Stimulated activated CD8-positive, alpha-beta memory T cell treated with anti-CD3 and anti-CD28 coated beads, Interleukin-12 subunit alpha, Interleukin-12 subunit beta, amount 100 ng/mL, for 24 hours (primary cell): ENCODE data around the gene GP5.

Experiments used
- DNase-seq: peaks from one replicate; pipeline ENCODE4 v3.0.0-alpha.2; 2020; ENCODE audit errors: extremely low read depth

GP5 gene

DNA sequence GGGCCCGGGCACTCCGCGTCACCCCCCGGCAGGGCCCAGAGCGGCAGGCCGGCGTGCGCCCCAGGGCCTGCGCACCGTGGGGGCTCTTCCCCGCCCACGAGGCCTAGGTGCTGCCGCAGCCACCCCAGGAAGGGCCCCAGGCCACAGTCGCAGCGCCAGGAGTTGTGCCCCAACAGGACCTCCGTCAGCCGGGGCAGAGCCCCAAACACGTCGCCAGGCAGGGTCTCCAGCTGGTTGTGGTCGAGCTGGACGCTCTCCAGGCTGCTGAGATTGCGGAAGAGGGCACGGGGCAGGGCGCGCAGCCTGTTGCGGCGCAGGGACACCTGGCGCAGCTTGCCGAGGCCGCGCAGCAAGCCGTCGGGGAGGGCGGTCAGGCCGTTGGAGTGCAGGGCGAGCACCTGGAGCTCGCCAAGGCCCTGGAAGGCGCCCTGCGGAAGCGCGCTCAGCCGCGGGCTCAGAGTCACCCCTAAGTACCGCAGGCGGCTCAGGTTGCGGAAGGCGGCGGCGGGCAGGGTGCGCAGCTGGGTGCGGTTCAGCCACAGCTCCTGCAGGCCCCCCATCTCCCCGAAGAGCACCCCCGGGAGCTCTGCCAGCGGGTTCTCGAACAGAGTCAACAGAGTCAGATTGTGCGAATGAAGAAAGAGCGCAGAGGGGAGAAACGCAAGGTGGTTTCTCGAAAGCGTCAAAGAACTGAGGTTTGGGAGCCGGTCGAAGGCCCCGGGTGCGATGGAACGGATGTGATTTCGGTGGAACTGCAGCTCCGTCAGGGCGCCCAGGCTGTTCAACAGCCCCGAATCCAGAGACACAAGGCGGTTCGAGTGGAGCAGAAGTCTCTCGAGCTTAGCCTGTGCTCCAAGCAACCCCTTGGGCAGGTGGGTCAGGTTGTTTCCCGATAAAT, 2.0 kb downstream of the GP5 start:
- no peak for DNase-seq

DNA sequence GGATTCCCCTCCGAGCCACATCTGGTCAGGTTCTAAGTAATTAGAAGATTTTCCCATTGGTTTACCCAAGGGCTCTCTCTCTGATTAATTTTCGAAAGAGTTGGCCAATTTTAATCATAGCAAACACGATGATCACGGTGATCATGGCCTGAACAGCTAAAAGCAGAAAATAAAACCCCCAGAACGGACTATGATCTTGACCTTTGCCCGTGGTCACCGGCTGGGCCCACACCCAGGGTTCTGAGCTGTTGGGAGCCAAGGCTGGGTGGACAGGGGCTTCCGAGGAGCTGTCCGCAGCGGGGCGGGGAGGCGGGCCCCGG, 2.6 kb downstream of the GP5 start:
- no peak for DNase-seq

DNA sequence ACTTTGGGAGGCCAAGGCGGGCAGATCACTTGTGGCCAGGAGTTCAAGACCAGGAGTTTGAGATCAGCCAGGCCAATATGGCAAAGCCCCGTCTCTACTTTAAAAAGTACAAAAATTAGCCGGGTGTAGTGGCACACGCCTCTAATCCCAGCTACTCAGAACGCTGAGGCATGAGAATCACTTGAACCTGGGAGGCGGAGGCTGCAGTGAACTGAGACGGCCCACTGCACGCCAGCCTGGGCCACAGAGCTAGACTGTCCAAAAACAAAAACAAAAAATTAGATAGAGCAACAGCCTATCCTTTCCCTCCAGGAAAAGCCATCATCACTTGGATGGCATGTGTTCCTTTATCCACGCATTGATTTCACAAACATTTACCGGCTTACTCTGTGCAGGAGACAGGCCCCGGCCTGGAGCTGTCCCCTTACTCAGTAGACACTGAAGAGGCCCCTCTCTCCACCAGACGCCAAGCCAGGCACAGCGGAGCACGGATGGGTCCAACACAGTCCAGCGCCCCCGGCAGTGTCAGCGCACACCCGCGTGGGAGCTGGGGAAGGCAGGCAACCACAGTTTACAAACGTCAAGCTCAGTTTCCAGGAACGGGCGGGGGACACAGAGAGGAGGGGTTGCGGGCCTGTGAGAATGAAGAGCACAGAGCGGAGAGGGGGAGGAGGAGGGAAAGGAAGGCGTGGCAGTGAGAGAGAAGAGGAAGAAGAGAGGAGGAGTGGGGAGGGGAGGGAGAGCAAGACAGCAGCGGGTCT, 3.1 kb downstream of the GP5 start:
- DNase-seq: peak; percentile 21

DNA sequence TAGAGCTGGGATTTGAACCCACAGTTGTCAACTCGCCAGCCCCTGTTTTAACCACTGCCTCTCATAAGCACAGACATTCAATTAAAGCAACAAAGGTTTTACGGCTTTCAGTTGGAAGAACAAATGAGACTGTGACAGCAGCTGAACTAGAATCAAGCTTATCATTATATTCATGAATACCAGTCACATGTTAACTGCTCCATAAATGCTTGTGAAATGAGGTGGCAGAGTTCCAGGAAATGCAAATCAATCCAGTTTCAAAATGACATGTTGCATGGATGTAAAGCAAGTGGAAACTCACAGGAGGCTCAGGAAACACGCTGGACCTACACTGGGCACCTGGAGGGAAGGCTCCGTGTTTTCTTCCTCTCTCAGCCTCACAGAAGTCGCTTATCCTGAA, 3.9 kb downstream of the GP5 start:
- no peak for DNase-seq

DNA sequence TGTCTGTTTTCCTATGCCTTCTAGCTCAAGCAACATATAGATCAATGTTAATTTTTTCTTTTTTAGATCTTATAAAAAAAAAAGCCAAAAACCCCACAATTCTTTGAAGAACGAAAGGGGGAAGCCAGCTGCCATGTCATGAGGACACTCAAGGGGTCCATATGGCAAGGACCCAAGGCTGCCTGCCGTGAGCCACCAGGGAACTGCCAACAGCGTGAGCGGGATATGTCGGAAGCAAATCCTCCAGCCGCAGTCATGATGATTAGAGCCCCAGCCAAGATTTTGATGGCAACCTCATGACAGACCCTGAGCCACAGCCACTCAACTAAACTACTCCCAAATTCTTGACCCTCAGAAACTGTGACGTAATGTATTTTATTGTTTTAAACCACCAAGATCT, 6.5 kb downstream of the GP5 start:
- DNase-seq: no peak

DNA sequence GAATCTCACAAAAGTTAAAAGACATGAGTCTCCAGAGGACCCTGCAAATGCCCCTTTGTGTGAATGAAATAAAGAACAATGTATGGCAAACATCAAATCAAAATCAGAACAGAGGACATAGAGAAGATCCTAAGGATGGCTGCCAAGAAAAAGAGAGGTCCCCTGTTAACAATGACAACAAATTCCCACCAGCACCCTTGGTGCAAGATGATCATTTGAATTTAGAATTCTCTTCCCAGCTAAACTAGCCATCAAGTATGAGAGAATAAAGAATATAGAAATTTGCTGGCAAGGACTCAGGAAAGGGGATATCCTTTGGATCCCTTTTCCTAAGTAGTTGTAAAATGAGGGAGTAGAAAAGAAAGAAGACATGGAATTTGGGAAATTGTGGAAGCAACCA, 8.2 kb downstream of the GP5 start:
- no peak for DNase-seq

DNA sequence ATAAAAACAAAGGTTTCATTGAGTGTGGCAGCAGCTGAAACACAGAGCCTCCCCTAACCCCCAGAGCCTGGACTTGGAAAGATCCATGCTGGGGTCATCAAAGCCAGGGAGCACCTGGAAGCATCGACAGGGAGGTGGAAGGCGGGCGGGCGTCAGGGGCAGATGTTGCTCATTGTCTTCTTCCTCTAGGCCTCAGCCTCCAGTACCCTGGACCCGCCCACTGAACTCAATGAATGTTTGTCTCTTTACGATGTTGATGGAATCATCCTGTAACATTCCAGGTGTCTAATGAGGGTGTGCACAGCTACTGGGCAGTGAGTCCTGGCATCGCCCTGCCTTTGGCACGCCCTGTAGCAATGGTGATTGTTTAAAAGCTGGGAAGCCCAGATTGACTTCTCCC, 9.8 kb downstream of the GP5 start:
- no peak for DNase-seq

DNA sequence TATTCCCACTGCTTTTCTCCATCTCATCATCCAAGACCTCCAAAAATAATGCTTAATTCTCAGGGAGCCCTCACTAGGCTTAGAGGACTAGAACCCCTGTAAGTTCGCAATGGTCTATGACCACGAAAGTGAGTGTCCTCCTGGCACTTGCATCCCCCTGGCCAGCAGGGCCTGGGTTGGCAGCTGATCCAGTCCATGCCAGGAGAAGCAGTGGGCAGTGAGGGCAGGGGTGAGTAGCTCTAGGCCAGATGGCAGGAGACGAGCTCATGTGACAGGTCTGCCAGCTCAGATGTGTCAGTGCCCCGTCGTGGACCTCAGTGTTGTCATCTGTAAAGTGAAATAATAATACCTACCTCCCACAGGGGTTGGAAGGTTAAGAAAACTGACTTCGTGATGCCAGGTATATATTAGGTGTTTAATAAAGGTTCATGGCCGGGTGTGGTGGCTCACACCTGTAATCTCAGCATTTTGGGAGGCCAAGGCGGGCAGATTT, 11.1 kb downstream of the GP5 start:
- no peak for DNase-seq

DNA sequence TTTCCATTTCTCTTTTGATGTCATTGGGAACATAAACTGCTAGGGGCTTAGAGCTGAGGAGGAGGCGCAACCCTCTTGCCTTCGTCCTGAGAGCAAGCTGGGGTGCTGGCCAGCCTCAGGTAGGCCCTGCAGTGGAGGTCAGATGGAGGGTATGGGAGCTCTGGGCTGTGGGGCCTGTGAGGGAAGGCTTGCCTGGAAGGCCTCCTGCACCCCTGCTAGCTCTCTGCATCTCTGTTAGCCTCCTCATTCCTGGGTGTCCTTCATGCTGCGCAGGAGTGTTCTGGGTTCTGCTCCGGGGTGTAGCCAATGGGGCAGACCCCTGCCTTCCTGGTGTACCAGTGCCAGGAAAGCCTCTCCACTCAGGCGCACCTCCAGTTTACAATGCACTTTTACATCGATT, 11.8 kb downstream of the GP5 start:
- no peak for DNase-seq

DNA sequence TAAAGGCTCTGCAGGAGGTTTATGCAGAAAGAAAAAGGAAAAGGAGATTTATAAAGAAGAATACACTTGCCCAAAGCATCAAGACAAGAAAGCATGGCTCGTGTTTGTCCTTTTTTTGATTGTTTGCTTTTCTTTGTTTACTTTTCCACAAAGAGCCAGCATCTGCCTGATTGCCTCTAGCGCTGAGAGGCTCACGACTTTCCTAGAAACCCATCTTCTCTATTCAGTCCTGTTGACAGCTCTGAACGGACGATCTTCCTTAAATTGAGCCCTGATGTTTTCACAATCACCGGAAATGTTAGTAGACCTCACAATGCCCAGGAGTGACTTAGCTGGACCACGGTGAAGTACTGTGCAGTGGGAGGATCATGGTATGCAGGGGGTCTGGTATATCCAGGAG, 12.4 kb downstream of the GP5 start:
- no peak for DNase-seq

DNA sequence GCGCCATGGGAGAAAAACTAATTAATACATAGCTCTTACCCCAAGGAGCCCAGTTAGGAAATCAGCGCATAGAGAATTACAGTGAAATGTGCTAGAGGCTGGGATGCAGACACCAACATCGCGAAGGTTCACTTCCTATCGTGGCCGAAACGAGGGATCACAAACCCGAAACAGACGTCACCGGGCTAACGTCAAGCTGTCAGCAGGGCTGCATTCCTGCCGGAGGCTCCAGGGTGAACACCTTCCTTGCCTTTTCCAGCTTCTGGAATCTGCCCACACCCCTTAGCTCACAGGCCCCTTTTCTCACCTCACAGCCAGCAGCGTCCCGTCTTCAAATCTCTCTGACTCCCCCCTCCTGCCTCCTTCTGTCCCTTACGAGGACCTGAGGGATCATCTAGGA, 13.0 kb downstream of the GP5 start:
- DNase-seq: no peak

DNA sequence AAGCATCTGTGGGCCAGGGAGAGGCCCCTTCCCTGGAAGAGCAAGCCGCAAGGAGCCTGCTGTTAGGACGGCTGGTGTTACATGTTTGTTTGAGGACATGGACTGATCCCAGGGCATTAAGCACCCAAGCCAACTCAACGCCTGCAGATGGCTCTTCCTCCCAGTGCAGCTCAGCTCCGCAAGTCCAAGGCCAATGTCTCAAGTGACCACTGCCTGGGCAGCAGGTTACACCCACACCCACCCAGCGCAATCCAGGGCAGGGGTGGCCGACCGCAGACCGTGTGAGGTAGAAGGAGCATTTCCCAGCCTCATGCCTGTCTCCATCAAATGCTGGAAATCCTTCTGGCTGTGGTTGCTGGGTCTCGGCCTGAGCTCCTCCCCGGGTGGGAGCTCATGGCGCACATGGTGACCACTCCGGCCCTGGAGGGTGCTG, 14.5 kb downstream of the GP5 start:
- DNase-seq: no peak

DNA sequence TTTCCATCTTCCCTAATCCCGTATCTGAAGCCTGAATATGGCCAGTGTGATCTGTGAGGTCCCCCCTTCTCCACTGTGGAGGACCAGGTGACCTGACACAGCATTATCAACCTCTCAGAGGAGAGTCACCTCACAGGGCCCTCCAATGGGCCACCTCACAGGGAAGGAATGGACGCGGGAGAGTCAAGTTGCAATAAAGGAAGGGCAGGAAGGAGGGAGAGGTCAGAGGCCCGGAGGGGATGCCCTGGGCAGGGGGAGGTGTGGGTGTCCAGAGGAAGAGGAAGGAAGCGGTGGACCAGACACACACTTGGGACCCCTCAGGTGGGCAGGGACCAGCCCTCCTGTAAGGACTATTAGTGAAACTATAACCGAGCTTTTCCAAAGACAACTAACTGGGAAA, 14.9 kb downstream of the GP5 start:
- DNase-seq: no peak

DNA sequence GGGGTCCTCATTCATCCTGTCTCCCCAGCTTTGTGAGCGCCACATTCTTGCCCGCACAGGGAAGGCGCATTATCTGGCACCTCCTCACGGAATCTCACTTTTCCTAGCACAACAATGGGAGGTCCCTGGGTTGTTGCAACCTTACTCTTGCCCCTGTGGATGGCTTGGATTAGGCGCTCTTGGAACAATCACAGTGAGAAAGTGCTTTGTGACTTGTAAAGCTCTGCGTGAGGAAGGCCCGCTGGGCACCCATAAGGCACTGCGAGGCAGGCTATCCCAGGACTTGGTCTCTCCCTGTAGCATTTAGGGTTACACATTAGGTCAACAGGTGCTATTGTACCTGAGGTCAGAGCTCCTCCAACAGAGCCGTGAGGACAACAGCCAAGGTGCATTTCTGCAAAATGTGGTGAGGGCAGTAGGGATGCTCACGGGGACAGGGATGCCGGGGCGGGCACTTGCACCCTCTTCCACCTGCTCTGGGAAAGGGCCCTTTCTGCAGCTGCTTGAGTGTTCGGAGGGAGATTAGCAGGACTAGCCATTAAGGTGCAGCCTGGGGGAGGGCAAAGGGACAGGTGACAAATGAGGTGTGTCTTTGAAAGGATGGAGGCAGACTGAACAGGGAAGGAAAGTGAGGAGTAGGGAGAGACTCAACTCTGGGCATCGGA, 15.7 kb downstream of the GP5 start:
- no peak for DNase-seq

DNA sequence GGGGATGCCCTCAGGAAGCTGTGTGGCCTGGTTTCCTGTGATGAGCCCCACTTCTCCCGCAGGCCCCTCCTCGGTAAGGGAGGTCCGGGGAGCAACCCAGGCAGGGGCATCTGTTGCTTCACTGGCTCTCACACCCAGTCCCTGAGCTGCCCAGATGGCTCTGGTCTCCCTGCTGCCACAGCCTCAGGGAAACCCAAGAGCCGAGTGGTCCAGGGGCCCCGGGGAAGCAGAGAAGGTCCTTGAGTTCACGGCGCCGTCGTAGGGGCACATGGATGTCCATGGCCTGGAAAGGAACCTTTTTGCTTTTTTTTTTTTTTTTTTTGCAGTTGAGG, 16.2 kb downstream of the GP5 start:
- DNase-seq: no peak

DNA sequence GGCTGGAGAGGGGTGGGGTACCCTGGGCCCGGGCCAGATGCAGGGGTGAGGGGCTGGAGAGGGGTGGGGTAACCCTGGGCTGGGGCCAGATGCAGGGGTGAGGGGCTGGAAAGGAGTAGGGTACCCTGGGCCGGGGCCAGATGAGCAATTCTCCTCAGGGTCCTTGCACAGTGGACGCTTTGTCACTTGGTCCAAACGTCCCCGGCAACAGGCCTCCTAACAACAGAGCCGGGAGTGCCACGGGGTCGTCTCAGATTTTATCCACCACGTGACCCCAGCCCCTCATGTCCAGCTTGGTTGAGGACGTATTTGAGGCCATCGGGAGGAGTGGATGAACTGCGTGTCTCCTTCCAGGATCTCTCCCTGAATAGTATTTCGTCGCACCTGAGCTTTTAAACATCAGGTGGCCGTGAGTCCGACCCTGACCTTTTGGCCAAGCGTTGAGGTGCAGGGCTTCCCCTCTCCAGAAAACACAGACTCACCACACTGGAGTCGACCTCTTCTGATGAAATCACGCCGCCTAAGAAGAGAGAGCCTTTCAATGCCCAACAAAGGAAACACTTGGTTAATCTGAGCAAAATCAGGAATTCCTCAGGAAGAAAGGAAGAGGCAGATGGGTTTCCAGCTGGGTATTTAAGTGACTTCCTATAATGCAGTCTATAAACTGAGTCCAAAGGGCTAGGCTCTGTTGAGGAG, 16.7 kb downstream of the GP5 start:
- no peak for DNase-seq

DNA sequence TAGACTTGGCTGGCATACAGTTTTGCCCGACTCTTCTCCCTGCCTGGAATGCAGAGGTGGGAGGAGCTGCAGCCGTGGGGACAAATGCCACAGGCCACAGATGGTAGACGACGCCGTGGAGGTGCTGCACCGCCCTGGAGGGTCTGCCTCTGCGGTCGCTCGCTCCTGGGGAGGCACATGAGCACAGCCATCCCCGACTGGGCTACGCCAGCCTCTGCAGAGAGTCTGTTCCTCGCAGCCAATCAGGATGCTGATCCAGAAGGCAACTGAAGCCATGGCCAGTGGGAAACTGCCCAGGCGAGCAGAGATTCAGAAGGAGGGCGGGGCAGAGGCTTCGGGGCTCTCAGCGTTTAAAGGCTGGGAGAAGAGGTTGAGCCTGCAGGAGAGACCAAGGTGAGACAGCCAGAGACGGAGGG, 17.6 kb downstream of the GP5 start:
- no peak for DNase-seq

DNA sequence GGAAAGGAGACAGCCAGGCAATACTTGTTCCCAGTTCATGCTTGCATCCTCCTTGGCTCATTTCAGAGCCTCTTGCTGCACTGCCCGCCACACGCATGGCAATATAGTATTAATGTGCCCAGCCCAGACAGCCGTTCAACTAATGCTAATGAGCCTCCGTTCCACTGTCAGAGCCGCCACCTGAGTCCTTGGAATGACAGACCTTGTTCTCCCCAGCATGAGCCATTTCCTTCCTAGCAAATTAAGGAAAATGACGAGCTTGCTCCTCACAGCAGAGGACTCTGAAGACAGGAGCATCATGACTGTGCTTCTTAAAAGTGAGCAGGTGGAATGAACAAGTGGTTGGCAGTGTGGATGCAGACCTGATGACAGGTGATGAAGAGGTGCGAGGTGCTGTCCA, 18.7 kb downstream of the GP5 start:
- no peak for DNase-seq

DNA sequence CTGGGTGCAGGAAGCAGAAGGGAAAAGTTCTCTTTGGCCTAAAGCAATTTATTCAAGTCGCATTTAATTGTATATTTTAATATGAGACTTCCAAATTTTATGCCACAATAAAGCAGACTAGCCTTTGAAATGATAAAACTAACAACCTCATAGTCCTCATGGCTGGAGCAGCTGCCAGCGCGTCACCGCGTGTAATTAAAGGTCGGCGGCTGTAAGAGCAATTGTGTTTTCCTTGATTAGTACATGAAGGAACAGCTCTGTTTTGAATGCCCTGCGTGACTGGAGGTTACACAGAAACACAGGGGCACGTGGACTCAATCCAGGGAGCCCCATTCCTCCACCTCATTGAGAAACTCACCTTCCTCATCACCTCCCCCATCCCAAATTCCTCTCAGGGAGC, 19.4 kb downstream of the GP5 start:
- no peak for DNase-seq

DNA sequence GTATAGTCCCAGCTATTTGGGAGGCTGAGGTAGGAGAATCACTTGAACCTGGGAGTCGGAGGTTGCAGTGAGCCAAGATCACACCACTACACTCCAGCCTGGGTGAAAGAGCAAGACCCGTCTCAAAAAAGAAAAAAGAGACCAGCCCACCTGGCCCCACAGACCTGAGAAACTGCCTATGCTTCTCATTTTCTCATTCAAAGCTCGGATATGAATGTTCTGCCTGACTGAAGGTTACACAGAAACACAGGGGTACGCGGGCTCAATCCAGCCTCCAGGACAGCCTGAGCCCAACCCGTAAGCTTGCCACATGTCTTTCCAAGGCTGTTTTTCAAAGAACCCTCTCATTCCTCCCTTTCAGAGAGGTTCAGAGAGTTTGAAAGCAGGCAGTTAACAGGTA, 19.8 kb downstream of the GP5 start:
- DNase-seq: no peak

DNA sequence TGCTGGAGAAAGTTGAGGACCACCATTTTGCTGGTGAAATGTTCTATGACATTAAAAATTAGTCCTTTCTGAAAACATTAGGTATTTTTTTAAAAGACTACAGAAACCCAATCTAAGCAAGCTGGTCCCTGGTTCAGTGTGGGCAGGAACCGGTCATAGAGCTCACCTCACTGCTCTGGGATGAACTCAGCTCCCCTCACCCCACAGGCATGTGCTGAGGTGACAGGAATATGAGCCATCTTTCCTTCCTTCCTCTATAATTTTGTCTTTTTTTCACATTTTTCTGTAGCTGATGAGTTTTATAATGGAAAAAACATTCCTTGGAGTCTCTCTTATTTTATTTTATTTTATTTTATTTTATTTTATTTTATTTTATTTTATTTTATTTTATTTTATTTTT, 21.4 kb downstream of the GP5 start:
- DNase-seq: no peak

DNA sequence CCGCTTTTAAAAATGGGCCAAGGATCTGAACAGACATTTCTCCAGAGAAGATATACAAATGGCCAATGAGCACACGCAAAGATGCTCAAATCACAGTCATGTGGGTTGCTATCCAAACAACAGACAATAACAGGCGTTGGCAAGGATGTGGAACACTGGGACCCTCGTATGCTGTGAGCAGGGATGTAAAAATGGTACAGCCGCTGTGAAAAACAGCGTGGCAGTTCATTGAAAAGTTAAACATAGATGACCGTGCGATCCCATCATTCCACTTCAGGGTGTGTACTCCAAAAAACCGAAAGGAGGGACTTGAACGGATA, 22.9 kb downstream of the GP5 start:
- no peak for DNase-seq
